HFF-Myc (cell line): Measurements from ENCODE around the gene CDC23.
"Not testable (repeated sequence)": the region's sequence is repeated elsewhere in the genome, so short reads cannot be mapped to it uniquely, and the experiment has no call there.

Source experiments
- DNase-seq: peaks from one replicate; pipeline ENCODE4 v3.0.0-alpha.2; 2011; ENCODE audit warnings: low read depth; ENCODE audit errors: extremely low read depth
- H3K4me3 ChIP-seq: replicated peaks from 2 replicates; pipeline ENCODE4 v1.5.1; 2011; ENCODE audit warnings: low read depth, mild to moderate bottlenecking, control low read depth, low read length
- TF ChIP-seq, protein P1 (sequence below): IDR thresholded peaks from 2 replicates; pipeline ENCODE4 v1.5.1; 2012; ENCODE audit warnings: mild to moderate bottlenecking, low read depth, low read length, control low read depth; ENCODE audit errors: missing control alignments

Gene CDC23

DNA sequence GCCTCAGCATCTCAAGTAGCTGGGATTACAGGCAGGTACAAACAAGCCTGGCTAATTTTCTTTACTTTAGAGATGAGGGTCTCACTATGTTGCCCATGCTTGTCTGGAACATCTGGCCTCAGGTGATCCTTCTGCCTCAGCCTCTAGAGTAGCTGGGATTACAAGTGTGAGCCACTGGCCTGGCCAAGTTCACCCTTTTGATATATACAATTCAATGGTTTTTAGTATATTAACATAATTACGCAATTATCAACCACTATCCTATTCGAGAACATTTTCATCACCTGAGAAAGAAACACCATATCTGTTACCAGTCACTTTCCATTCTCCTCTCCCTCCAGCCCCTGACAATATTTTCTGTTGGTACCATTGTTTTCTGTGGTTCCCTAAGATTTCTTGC is 3.7 kb upstream of the CDC23 start:
- DNase-seq = no peak
- TF ChIP-seq, protein P1, sequence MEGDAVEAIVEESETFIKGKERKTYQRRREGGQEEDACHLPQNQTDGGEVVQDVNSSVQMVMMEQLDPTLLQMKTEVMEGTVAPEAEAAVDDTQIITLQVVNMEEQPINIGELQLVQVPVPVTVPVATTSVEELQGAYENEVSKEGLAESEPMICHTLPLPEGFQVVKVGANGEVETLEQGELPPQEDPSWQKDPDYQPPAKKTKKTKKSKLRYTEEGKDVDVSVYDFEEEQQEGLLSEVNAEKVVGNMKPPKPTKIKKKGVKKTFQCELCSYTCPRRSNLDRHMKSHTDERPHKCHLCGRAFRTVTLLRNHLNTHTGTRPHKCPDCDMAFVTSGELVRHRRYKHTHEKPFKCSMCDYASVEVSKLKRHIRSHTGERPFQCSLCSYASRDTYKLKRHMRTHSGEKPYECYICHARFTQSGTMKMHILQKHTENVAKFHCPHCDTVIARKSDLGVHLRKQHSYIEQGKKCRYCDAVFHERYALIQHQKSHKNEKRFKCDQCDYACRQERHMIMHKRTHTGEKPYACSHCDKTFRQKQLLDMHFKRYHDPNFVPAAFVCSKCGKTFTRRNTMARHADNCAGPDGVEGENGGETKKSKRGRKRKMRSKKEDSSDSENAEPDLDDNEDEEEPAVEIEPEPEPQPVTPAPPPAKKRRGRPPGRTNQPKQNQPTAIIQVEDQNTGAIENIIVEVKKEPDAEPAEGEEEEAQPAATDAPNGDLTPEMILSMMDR = no peak

DNA sequence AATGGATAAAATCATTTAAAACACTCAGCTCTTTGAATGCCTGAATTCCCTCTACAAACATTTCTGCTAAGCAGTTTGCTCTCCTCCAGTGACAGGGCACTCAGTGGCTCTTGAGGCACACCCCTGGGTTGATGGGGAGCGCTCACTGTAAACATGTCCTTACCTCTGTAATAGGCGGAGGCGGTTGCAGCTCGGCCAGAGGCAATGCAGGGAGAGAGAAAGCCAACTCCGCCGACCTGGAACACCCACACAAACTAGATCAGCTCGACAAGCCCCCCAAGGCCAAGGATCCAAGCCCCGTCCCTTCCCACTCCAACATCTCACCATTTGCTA is 329 bp downstream of the CDC23 start:
- TF ChIP-seq, protein P1 = no peak
- peak overlapping the region; percentile 100 for H3K4me3 ChIP-seq
- DNase-seq = no peak

More for the DNA sequence above, 3.7 kb upstream of the CDC23 start:
- H3K4me3 ChIP-seq = no peak overlapping the region

DNA sequence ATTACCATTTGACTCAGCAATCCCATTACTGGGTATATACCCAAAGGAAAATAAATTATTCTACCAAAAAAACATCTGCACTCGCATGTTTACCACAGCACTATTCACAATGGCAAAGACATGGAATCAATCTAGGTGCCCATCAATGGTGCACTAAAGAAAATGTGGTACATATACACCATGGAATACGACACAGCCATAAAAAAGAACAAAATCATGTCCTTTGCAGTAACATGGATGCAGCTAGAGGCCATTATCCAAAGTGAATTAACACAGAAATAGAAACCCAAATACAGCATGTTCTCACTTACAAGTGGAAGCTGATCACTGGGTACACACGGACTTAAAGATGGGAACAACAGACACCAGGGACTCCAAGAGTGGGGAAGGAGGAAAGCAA is 2.1 kb downstream of the CDC23 start:
- no peak for DNase-seq
- TF ChIP-seq, protein P1 = no peak
- H3K4me3 ChIP-seq = no peak overlapping the region

DNA sequence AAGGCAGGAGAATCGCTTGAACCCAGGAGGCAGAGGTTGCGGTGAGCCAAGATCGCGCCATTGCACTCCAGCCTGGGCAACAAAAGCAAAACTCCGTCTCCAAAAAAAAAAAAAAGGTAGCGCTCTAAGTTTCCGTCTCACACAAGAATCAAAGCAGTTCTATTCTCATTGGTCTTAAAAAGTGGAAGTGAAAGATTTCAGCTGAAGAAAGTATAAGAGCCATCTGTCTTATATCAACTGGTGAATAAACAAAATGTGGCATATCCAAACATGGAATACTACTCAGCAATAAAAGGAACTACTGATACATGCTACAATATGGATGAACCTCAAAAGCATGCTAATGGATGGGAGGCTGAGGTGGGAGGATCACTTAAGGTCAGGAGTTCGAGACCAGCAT is 19.3 kb downstream of the CDC23 start:
- DNase-seq, H3K4me3 ChIP-seq: not testable (repeated sequence)

DNA sequence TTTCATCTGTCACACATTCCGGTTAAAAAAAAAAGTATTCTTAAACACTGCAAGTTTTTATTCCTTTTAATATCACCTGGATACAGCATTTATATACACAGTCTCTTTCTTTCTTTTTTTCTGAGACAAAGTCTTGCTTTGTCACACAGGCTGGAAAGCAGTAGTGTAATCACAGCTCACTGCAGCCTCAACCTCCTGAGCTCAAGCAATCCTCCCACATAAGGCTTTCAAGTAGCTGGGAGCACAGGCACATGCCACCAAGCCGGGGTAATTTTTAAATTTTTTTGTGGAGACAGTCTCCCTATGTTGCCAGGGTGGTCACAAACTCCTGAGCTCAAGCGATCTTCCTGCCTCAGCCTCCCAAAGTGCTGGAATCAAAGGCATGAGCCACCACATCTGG is 20.3 kb downstream of the CDC23 start:
- DNase-seq = no peak
- TF ChIP-seq, protein P1 = no peak
- no peak overlapping the region for H3K4me3 ChIP-seq

DNA sequence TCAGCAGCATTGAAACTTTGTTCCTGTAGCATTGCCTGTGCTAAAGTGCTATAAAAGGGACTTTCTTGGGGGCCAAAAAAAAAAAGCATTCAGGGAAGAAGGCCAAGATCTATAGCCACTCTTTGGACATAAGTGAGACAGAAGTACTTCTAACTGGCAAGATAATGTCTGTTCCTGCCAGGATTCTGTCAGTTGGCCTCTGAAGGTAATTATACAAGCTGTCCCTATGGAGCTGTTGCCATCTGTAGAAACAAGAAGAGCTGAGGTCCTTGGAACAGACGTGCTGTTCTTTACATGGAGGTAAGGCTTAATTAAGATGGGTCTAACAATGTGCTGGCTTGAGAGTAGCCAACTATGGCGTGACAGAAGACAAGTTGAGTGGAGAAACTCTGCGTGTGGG is 24.5 kb downstream of the CDC23 start:
- DNase-seq = no peak
- TF ChIP-seq, protein P1 = no peak

DNA sequence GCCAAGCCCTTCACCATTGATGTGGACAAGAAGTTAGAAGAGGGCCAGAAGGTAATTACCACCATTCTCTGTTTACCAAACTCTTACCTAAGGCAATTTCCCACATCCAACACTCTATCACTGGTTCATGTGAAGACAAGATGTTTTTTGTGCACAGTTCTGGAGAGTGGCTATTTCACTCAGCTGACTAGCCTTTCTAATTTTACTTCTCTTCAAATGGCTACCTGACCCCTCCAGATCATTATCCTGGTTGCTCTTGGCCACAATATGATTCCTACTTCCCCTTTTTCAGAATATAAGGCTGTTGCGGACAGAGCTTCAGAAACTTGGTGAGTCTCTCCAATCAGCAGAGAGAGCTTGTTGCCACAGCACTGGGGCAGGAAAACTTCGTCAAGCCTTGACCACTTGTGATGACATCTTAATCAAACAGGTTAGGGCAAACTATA is 27.1 kb downstream of the CDC23 start:
- no peak overlapping the region for H3K4me3 ChIP-seq
- DNase-seq = no peak
- TF ChIP-seq, protein P1 = no peak

More for the DNA sequence above, 24.5 kb downstream of the CDC23 start:
- H3K4me3 ChIP-seq = no peak overlapping the region
